LNCaP clone FGC (cell line): ENCODE measurements around the gene POU2F2.
A peak's percentile ranks its signal among the peaks of the same experiment; 100 is the strongest.

Experiments
- DNase-seq: peaks from one replicate; pipeline ENCODE4 v3.0.0-alpha.2; 2011; ENCODE audit warnings: low read depth
- H3K4me3 ChIP-seq: 2 replicates; pipeline ENCODE4 v1.5.1; 2011; ENCODE audit warnings: mild to moderate bottlenecking, low read depth, low read length, control low read depth
- CTCF ChIP-seq: IDR thresholded peaks from 2 replicates; pipeline ENCODE4 v1.5.1; 2012; ENCODE audit warnings: mild to moderate bottlenecking; ENCODE audit not compliant: control insufficient read depth, insufficient read depth; ENCODE audit errors: extremely low read depth

Gene POU2F2

GRCh38 chr19:42089191-42089750, 43.0 kb downstream of the POU2F2 start:
- TF ChIP-seq CTCF: no peak
- no peak for DNase-seq
- H3K4me3 ChIP-seq: no peak overlapping the region

- TF ChIP-seq CTCF: no peak
- no peak overlapping the region for H3K4me3 ChIP-seq
- DNase-seq: no peak
Observed at GRCh38 chr19:42088471-42089190, 43.6 kb downstream of the POU2F2 start.

DNA sequence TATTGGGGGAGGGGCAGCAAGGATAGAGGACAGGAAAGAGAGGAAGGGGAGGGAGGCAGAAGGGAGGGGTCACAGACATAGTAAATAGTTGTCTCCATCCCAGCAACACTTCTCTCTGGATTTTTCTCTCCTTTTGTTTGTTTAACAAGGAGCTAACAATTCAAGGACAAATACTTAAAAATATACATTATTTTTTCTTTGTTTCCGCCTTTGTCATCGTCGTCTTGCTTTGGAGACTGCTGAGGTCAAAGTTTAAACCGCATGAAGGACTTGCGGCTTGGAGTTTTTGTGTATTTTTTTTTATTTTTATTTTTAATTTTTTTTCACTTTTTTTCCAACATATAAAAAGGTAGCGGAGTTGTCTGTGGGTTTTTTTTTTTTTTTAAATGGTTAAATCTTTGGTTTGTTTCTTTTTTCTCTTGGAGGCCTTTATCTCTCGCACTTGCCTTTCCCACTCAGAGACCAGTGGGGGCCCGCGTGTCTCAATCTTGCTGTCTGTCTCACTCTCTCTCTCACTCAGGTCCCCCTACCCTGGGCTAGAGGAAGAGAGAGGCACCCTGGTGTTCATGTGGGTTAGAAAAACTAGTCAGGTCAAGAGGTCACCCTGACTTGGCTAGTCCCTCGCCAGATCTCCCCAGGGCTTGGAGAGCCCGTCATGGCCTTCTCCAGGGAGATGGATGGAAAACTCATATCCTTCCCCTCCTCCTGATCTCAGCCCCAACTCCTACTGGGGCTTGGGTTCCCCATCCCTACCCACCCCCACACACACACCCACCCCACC, 45.3 kb downstream of the POU2F2 start:
- no peak for TF ChIP-seq CTCF
- no peak for DNase-seq
- H3K4me3 ChIP-seq: no peak overlapping the region

DNA sequence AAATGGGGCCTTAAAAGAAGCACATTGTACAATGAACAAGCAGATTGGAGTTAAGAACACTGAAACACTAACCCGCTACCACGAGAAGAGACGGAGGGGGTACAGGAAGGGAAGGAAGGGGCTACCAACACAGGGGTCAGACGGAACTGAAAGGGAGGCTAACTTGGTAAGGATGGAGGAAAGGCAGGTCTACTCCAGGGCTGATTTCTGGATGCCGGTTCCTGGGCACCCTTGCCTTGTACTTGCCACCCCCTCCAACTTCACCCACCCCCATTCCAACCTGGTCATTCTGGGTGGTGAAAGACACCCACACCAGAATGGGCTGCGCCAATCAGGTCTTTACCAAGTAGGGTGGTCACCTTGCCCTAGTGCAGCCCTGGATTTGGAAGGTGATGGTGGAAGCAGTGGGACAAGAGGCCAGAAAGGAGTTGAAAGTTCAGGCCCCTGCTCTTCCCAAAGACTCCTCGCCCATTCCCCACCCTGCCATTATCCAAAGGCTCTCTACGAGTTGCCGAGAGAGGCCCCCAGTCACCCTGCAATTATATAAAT, 46.0 kb downstream of the POU2F2 start:
- no peak for DNase-seq
- TF ChIP-seq CTCF: no peak
- H3K4me3 ChIP-seq: no peak overlapping the region

DNA sequence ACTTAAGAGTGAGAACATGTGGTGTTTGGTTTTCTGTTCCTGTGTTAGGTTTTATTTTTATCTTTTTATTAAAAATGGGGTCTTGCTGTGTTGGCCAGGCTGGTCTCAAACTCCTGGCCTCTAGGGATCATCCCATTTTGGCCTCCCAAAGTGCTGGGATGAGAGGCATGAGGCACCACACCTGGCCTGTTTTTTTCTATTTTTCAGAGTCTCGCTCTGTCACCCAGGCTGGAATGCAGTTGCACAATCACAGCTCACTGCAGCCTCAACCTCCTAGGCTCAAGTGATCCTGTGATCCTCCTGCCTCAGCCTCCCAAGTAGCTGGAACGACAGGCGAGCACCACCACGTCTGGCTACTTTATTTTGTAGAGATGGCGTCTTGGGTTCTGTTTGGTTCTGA, 48.7 kb downstream of the POU2F2 start:
- DNase-seq: no peak
- TF ChIP-seq CTCF: no peak

DNA sequence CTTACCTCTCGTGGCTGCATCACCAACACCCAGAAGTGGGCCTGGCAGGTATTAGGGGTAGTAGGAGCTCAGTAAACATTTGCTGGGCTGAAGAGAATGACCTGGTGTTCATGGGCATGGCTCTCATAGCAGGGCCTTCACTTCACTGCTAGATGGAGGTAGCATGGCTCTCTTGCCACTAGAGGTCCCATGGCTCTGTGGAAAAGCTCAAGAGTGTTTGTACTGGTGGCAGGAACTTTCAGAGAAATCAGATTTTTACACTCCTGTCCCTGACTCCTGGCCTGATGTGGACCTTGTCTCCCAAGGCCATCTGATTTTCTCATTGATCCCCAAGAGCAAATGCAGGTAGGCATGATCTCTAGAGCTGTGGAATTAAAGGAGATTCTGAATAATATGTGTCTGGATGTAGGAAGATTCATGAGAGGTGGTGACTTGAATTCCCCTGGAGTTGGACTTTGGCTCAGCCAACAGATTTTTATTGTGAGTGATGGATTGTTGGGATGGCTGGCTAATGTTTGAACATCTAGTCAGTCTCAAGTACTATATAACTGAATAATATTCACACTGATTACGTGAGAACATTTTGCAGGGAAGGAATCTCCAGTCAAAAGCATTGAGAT, 50.6 kb downstream of the POU2F2 start:
- DNase-seq: no peak
- no peak overlapping the region for H3K4me3 ChIP-seq
- peak; percentile 36 for TF ChIP-seq CTCF

More for the DNA sequence above, 48.7 kb downstream of the POU2F2 start:
- H3K4me3 ChIP-seq: no peak overlapping the region
